H1 (cell line): ENCODE measurements around the gene CRK. TPM values are rescaled to one million over a fixed set of nuclear protein-coding genes. Genes with fewer than 3 reads are reported as not detected.

Source experiments
- CTCF ChIA-PET: fragments of 300-600 bp; sonication (Branson Sonifier 250); formaldehyde crosslinking; loops from one replicate; lab custom pipeline; 2021; ENCODE audit not compliant: partially characterized antibody; lab: Charles Lee
- POLR2A ChIA-PET: fragments of 300-600 bp; sonication (Branson Sonifier 250); formaldehyde crosslinking; loops from one replicate; lab custom pipeline; 2021; ENCODE audit warnings: inconsistent platforms; ENCODE audit not compliant: partially characterized antibody; lab: Charles Lee
- DNase-seq, 2 experiments: peaks; one replicate each; pipeline versions ENCODE4 v3.0.0 to v3.0.0-alpha.2; 2010 to 2022; ENCODE audit warnings: low spot score in 2 of 2, low read depth in 1 of 2, mixed read lengths in 1 of 2
- FAIRE-seq: peaks from 2 replicates; lab custom pipeline; 2011; peaks lifted over from hg19 to GRCh38; lab: Jason Lieb, UNC
- H2AFZ ChIP-seq: 2 replicates; pipeline ENCODE4 v1.8.1; 2012; ENCODE audit warnings: low read length, inconsistent platforms
- H2AK5ac ChIP-seq: 2 replicates; pipeline ENCODE4 v1.6.1; 2013; ENCODE audit warnings: low read depth, low read length
- H2BK120ac ChIP-seq: replicated peaks from 2 replicates; pipeline ENCODE3; 2013; ENCODE audit warnings: low read depth, low read length, inconsistent platforms
- H2BK12ac ChIP-seq: 2 replicates; pipeline ENCODE4 v1.6.1; 2013; ENCODE audit warnings: low read depth, low read length
- H2BK15ac ChIP-seq: 2 replicates; pipeline ENCODE4 v1.6.1; 2013; ENCODE audit warnings: low read length
- H2BK20ac ChIP-seq: 2 replicates; pipeline ENCODE4 v1.6.1; 2013; ENCODE audit warnings: low read length
- H2BK5ac ChIP-seq: 2 replicates; pipeline ENCODE4 v1.6.1; 2013; ENCODE audit warnings: low read depth, low read length
- H3K14ac ChIP-seq: 2 replicates; pipeline ENCODE4 v1.6.1; 2013; ENCODE audit warnings: inconsistent platforms; ENCODE audit not compliant: insufficient read length
- H3K18ac ChIP-seq: 2 replicates; pipeline ENCODE4 v1.6.1; 2013; ENCODE audit warnings: low read length; ENCODE audit errors: extremely low read depth
- H3K23ac ChIP-seq: 2 replicates; pipeline ENCODE4 v1.6.1; 2013; ENCODE audit warnings: inconsistent platforms; ENCODE audit not compliant: insufficient read length
- H3K23me2 ChIP-seq: 2 replicates; pipeline ENCODE4 v1.6.1; 2013; ENCODE audit warnings: low read depth, low read length
- H3K27ac ChIP-seq: 2 replicates; pipeline ENCODE4 v1.6.1; 2011; ENCODE audit warnings: low read depth, low read length, inconsistent platforms
- H3K27me3 ChIP-seq, 4 experiments: replicated peaks in 1 of 4; 1 replicate in 1 of 4; 2 replicates in 3 of 4; pipeline versions ENCODE4 v1.6.1 to v1.8.1; 2011 to 2013; ENCODE audit warnings: low read length in 3 of 4, mild to moderate bottlenecking in 3 of 4, inconsistent platforms in 2 of 4, mixed read lengths in 2 of 4, moderate library complexity in 1 of 4; ENCODE audit not compliant: control insufficient read depth in 3 of 4, insufficient read depth in 3 of 4; ENCODE audit errors: extremely low read depth in 1 of 4
- H3K36me3 ChIP-seq, 4 experiments: 2 replicates each; pipeline versions ENCODE4 v1.6.1 to v1.8.1; 2011 to 2013; ENCODE audit warnings: mild to moderate bottlenecking in 4 of 4, low read length in 3 of 4, moderate library complexity in 2 of 4, control low read depth in 1 of 4, inconsistent platforms in 1 of 4; ENCODE audit not compliant: insufficient read depth in 4 of 4, control insufficient read depth in 2 of 4
- H3K4ac ChIP-seq: replicated peaks from 2 replicates; pipeline ENCODE3; 2013; ENCODE audit warnings: low read length, low read depth, mixed read lengths, inconsistent platforms; ENCODE audit not compliant: insufficient read length
- H3K4me1 ChIP-seq, 4 experiments: replicated peaks in 1 of 4; 1 replicate in 1 of 4; 2 replicates in 3 of 4; pipeline versions ENCODE4 v1.6.1 to v1.8.1; 2011 to 2013; ENCODE audit warnings: low read length in 3 of 4, inconsistent platforms in 2 of 4, mixed read lengths in 1 of 4; ENCODE audit not compliant: insufficient read depth in 4 of 4, control insufficient read depth in 3 of 4
- H3K4me2 ChIP-seq, 2 experiments: 2 replicates each; pipeline versions ENCODE4 v1.6.1 to v1.8.1; 2011 to 2013; ENCODE audit warnings: low read depth in 2 of 2, low read length in 2 of 2, control low read depth in 1 of 2, inconsistent platforms in 1 of 2, mild to moderate bottlenecking in 1 of 2; ENCODE audit not compliant: insufficient read depth in 1 of 2
- H3K4me3 ChIP-seq, 4 experiments: fragments of 200-600, 300-600 bp in 1 of 4; sonication (generic), shearing (Covaris generic), sonication (Bioruptor Twin) in 1 of 4; 2 replicates each; pipeline versions ENCODE4 v1.5.1 to v1.8.1; 2011 to 2016; ENCODE audit warnings: low read length in 4 of 4, low read depth in 3 of 4, control low read depth in 2 of 4, inconsistent platforms in 2 of 4, mild to moderate bottlenecking in 2 of 4, mixed read lengths in 1 of 4, moderate library complexity in 1 of 4; ENCODE audit not compliant: insufficient read depth in 2 of 4; ENCODE audit errors: extremely low read depth in 1 of 4
- H3K56ac ChIP-seq: replicated peaks from 2 replicates; pipeline ENCODE3; 2013; ENCODE audit warnings: low read depth, mild to moderate bottlenecking, mixed read lengths, low read length, inconsistent platforms; ENCODE audit not compliant: insufficient read length
- H3K79me1 ChIP-seq: 2 replicates; pipeline ENCODE4 v1.6.1; 2013; ENCODE audit warnings: low read depth, low read length, control low read depth
- H3K79me2 ChIP-seq, 2 experiments: 2 replicates each; pipeline versions ENCODE4 v1.6.1 to v1.8.1; 2012 to 2013; ENCODE audit warnings: low read length in 2 of 2, mild to moderate bottlenecking in 2 of 2, inconsistent platforms in 1 of 2; ENCODE audit not compliant: insufficient read depth in 2 of 2, control insufficient read depth in 1 of 2
- H3K9ac ChIP-seq, 4 experiments: replicated peaks in 1 of 4; 1 replicate in 1 of 4; 2 replicates in 3 of 4; pipeline versions ENCODE4 v1.6.1 to v1.8.1; 2011 to 2013; ENCODE audit warnings: low read depth in 3 of 4, low read length in 3 of 4, control low read depth in 2 of 4, mild to moderate bottlenecking in 2 of 4, moderate library complexity in 2 of 4, inconsistent platforms in 1 of 4; ENCODE audit errors: extremely low read depth in 1 of 4
- H3K9me3 ChIP-seq, 2 experiments: 2 replicates each; pipeline versions ENCODE4 v1.6.1 to v1.8.1; 2012 to 2013; ENCODE audit warnings: mild to moderate bottlenecking in 2 of 2, moderate library complexity in 2 of 2, control low read depth in 1 of 2, inconsistent platforms in 1 of 2, low read depth in 1 of 2, low read length in 1 of 2, mixed read lengths in 1 of 2; ENCODE audit not compliant: insufficient read depth in 2 of 2
- H4K20me1 ChIP-seq, 2 experiments: replicated peaks in 1 of 2; 2 replicates each; pipeline versions ENCODE3 to v1.8.1; 2011 to 2013; ENCODE audit warnings: inconsistent platforms in 2 of 2, low read length in 2 of 2, mild to moderate bottlenecking in 1 of 2; ENCODE audit not compliant: insufficient read depth in 2 of 2, control insufficient read depth in 1 of 2
- H4K5ac ChIP-seq: 2 replicates; pipeline ENCODE4 v1.6.1; 2013; ENCODE audit warnings: low read length, low read depth, mixed read lengths, inconsistent platforms; ENCODE audit not compliant: insufficient read length
- H4K8ac ChIP-seq: 2 replicates; pipeline ENCODE4 v1.8.0; 2013; ENCODE audit warnings: mild to moderate bottlenecking, moderate library complexity, low read length, inconsistent platforms; ENCODE audit not compliant: insufficient read depth; ENCODE audit errors: extremely low read depth
- H4K91ac ChIP-seq: replicated peaks from 2 replicates; pipeline ENCODE3; 2013; ENCODE audit warnings: low read length, mixed read lengths, inconsistent platforms; ENCODE audit not compliant: insufficient read length
- CBX5 ChIP-seq: fragments of 300-800, 300-1000 bp; sonication (generic); IDR thresholded peaks from 2 replicates; pipeline ENCODE4 v1.7.1; 2016; ENCODE audit warnings: antibody characterized with exemption, low read length, low read depth
- NANOG ChIP-seq: IDR thresholded peaks from 2 replicates; pipeline ENCODE4 v1.6.1; 2011; ENCODE audit warnings: low read length, low read depth, mild to moderate bottlenecking, inconsistent platforms; ENCODE audit not compliant: insufficient read depth, poor library complexity, severe bottlenecking
- RNF2 ChIP-seq: fragments of 200-900, 300-1000 bp; sonication (generic); IDR thresholded peaks from 2 replicates; pipeline ENCODE4 v1.7.1; 2016; ENCODE audit warnings: borderline replicate concordance, low read depth, mild to moderate bottlenecking, antibody characterized with exemption, low read length; ENCODE audit not compliant: poor library complexity, severe bottlenecking; ENCODE audit errors: missing control alignments
- SP1 ChIP-seq: IDR thresholded peaks from 2 replicates; pipeline ENCODE4 v1.6.1; 2011; ENCODE audit warnings: low read depth, low read length
- USF2 ChIP-seq: IDR thresholded peaks from 2 replicates; pipeline ENCODE4 v1.6.1; 2011; ENCODE audit warnings: low read length, improper control_type of control experiment
- WGBS, 2 experiments: shearing (Covaris generic) in 1 of 2; methylation state at CpG; one replicate each; pipeline versions ENCODE4 v1.1.6 to v1.1.7; 2013 to 2015; ENCODE audit warnings: low lambda C conversion rate in 2 of 2, mixed read lengths in 2 of 2, inconsistent platforms in 1 of 2, low coverage in 1 of 2, missing lambda C conversion rate in 1 of 2; ENCODE audit not compliant: insufficient replicate concordance in 2 of 2, insufficient coverage in 1 of 2, insufficient read length in 1 of 2; ENCODE audit errors: extremely low coverage in 1 of 2, missing lambda C conversion rate in 1 of 2; 5-methylcytosine and 5-hydroxymethylcytosine counted together
- polyA plus RNA-seq, 7 experiments: library from polyadenylated mRNA; depleted of rRNA in 3 of 7; stranded (reverse) in 5 of 7; unstranded in 2 of 7; fragments of >200 nt in 5 of 7; fragments of 200-250 nt in 2 of 7; gene quantifications; 1 replicate in 5 of 7; 2 replicates in 1 of 7; 4 replicates in 1 of 7; pipeline versions ENCODE4 v1.2.1 to v1.2.3, GENCODE V29; 2011 to 2013; ENCODE audit warnings: missing spikeins in 2 of 7, mixed read lengths in 2 of 7
- total RNA-seq: library from RNA; stranded (reverse); fragmentation: NEBNext Ultra II Directional; extraction: Animal tissue kit (Norgen Biotek cat#: 25700); gene quantifications from 2 replicates; pipeline ENCODE4 v1.2.1, GENCODE V29; 2021

Gene CRK
- total and polyA plus RNA-seq, 2 of the 8 experiments (the other 6 are each of a cell fraction or from before 2014, with no cell fraction given), result 32.8 to 57.1 TPM

GRCh38 chr17:1386265-1386664 is 69.8 kb downstream of the CRK start:
- Histone ChIP-seq H3K4ac (no peak overlapping the region), H3K23me2 (no peaks in the 10 kb centered on the region), H3K18ac (no peak overlapping the region), H4K91ac (no peak overlapping the region), H2AK5ac (no peak overlapping the region), H3K4me1 (peaks cover 0 to 6% (median 1%) of the 10 kb centered on the region in 4 experiments; a peak in 3 of 7 replicates), H3K27ac (no peak overlapping the region), H3K79me1 (no peaks in the 10 kb centered on the region; the same call in 1 of the 2 replicates), H2BK5ac (no peak overlapping the region), H3K9ac (no peak overlapping the region), H3K27me3 (no peaks in the 10 kb centered on the region), H2AFZ (no peak overlapping the region), H4K5ac (no peak overlapping the region), H4K8ac (no peak overlapping the region), H3K4me3 (no peak overlapping the region), H2BK15ac (no peak overlapping the region), H3K79me2 (peaks cover 89 to 99% of the 10 kb centered on the region in 2 experiments), H2BK120ac (no peak overlapping the region), H4K20me1 (peaks cover 42 to 49% of the 10 kb centered on the region in 2 experiments), H3K14ac (no peak overlapping the region), H3K23ac (no peak overlapping the region), H3K36me3 (no peaks in the 10 kb centered on the region; a peak in 1 of 8 replicates), H2BK20ac (no peak overlapping the region), H3K56ac (no peak overlapping the region), H3K9me3 (no peaks in the 10 kb centered on the region), H2BK12ac (no peak overlapping the region), H3K4me2 (no peak overlapping the region)
- DNase-seq, result no peak
- TF ChIP-seq USF2 (no peak), NANOG (no peak), CBX5 (no peak), SP1 (no peak), RNF2 (no peak)
- 88% methylated on average over 2 of the region's 2 CpGs; no CpG with 5 or more reads in 1 of the 2 experiments for WGBS, 2 experiments
- ChIA-PET POLR2A (interaction anchor here (0.6 to 5.1 kb wide), 10 partner anchors 9 to 134 kb away, joined by 3 to 52 read pairs (median 4); partner anchors contain the start of gene YWHAE), CTCF (interaction anchor here (1.0 to 3.2 kb wide), 3 partner anchors 21 to 46 kb away, joined by 4 to 18 read pairs (median 10); no protein-coding TSS in a partner anchor)
- FAIRE-seq, result no peak
